GM12892 (cell line): ENCODE measurements around the gene ACACB.
A peak's percentile ranks its signal among the peaks of the same experiment; 100 is the strongest.

ENCODE experiments used
- DNase-seq: peaks from one replicate; pipeline ENCODE4 v3.0.0; 2011; ENCODE audit not compliant: insufficient read length
- FAIRE-seq: peaks from 2 replicates; lab custom pipeline; 2011; peaks lifted over from hg19 to GRCh38; lab: Jason Lieb, UNC
- POLR2A ChIP-seq: IDR thresholded peaks from 2 replicates; pipeline ENCODE4 v1.6.1; 2011; ENCODE audit warnings: low read depth, low read length, control low read depth
- POLR2AphosphoS5 ChIP-seq: IDR thresholded peaks from 2 replicates; pipeline ENCODE4 v1.6.1; 2011; ENCODE audit warnings: low read depth, low read length, control low read depth
- TAF1 ChIP-seq: IDR thresholded peaks from 2 replicates; pipeline ENCODE4 v1.6.1; 2011; ENCODE audit warnings: low read depth, mild to moderate bottlenecking, control low read depth, low read length, borderline replicate concordance

ACACB gene

DNA sequence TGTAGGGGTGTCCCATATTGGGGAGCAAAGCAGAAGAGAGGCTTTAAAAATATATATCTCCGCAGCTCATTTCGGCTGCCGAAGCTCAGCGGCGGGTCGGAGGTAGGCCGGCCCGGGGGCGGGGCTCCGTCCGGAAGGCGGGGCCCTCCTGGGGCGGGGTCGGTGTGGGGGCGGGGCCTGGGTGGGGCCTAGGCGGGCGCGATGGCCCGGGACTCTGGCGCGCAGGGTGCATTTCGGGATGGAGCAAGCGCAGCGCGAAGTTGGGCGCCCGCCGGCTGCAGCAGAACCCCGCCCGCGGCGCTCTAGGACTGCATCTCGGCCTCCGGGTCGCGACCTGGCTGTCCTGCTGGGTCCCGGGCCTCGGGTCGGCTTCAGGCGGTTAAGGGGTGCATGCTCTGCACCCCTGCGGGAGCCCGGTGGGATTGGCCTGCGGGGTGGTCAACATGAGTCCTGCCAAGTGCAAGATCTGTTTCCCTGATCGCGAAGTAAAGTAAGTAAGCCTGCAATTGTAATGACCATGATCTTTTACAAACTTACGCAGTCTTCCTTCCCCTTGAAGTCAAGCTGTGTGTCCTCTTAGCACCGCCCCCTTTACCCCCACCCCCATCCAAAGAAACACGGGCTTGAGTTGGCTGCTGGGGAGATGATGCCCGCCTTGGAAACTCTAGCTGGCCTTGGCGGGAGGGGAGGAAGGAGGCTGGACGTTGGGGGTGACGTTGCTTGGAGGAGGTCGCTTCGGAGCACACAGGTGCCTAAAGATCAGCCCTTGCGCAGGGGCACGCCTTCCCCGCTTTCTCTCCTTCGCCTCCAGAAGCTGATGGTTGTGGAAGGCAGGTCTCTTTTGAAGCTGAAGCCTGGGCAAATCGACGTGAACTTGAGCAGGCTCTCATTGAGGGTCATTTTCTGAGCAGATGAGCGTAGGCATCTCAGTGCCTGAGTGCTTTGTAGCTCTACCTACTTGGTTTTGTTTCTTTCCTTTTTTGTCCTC lies 38.4 kb downstream of the ACACB start:
- no peak for FAIRE-seq
- TF ChIP-seq POLR2A (no peak), POLR2AphosphoS5 (no peak), TAF1 (no peak)
- DNase-seq, result peak; percentile 76

DNA sequence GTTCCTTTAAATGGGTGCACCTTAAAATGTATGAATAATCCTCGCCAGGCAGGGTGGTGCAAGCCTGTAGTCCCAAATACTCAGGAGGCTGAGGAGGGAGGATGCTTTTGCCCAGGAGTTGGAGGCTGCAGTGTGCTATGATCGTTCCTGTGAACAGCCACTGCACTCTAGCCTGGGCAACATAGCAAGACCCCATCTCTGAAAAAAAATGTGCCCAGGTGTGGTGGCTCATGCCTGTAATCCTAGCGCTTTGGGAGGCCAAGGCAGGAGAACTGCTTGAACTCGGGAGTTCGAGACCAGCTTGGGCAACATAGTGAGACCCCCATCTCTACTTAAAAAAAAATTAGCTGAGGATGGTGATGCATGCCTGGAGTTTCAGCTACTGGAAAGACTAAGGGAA lies 39.6 kb downstream of the ACACB start:
- TF ChIP-seq POLR2AphosphoS5 (no peak), POLR2A (no peak), TAF1 (no peak)
- FAIRE-seq, result no peak
- DNase-seq, result no peak

- TF ChIP-seq POLR2AphosphoS5 (no peak), TAF1 (no peak), POLR2A (no peak)
- DNase-seq (no peak), FAIRE-seq (no peak)
These were observed 40.2 kb downstream of the ACACB start for GRCh38 chr12:109156586-109156985.

- TF ChIP-seq POLR2AphosphoS5 (no peak), TAF1 (no peak), POLR2A (no peak)
- FAIRE-seq, result no peak
These were observed 41.6 kb downstream of the ACACB start for GRCh38 chr12:109157986-109158385.

GRCh38 chr12:109160433-109160832 lies 44.0 kb downstream of the ACACB start:
- no peak for FAIRE-seq
- no peak for TF ChIP-seq POLR2AphosphoS5
- no peak for TF ChIP-seq POLR2A
- TF ChIP-seq TAF1, result no peak

More at GRCh38 chr12:109157986-109158385, 41.6 kb downstream of the ACACB start:
- DNase-seq, result no peak

GRCh38 chr12:109160873-109161272 lies 44.5 kb downstream of the ACACB start:
- TF ChIP-seq POLR2AphosphoS5 (no peak), POLR2A (no peak), TAF1 (no peak)
- no peak for FAIRE-seq
- no peak for DNase-seq

More at GRCh38 chr12:109160433-109160832, 44.0 kb downstream of the ACACB start:
- DNase-seq, result no peak

GRCh38 chr12:109162551-109162950 lies 46.2 kb downstream of the ACACB start:
- TF ChIP-seq POLR2AphosphoS5 (no peak), TAF1 (no peak), POLR2A (no peak)
- FAIRE-seq, result no peak
- DNase-seq, result no peak

DNA sequence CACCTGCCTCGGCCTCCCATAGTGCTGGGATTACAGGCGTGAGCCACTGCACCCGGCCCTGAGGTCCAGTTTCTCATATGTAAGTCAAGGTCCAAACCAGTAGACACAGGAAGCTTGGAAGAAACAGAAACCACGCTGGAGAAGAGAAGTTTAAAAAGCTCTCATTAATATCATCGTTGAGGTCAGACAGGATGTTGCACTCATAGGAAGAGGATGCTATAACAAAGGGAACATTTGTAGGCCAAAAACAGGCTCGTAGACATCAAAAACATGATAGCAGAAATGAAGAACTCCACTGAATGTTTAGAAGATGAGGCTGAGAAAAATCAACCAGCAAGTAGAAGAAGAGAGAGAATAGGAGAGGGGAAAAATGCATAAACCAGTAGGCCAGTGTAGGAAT lies 46.8 kb downstream of the ACACB start:
- DNase-seq (no peak), FAIRE-seq (no peak)
- TF ChIP-seq POLR2AphosphoS5 (no peak), POLR2A (no peak), TAF1 (no peak)

GRCh38 chr12:109165599-109165998 lies 49.2 kb downstream of the ACACB start:
- no peak for TF ChIP-seq POLR2A
- no peak for TF ChIP-seq POLR2AphosphoS5
- TF ChIP-seq TAF1, result no peak

DNA sequence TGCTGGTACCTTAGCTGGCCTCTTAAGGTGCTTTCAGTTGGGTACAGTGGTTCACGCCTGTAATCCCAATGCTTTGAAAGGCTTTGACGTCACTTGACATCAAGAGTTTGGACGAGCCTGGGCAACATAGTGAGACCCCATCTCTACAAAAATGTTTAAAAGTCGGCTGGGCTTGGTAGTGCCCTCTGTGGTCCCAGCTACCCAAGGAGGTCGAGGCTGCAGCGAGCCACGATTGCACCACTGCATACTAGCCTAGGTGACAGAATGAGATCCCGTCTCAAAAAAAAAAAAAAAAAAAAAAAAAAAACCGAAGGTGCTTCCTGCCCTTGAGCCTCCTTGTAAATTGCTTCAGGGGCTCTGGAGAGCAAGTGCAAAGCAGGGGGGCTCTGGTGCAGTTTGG lies 50.0 kb downstream of the ACACB start:
- no peak for DNase-seq
- FAIRE-seq, result no peak
- TF ChIP-seq POLR2A (no peak), POLR2AphosphoS5 (no peak), TAF1 (no peak)

More at GRCh38 chr12:109165599-109165998, 49.2 kb downstream of the ACACB start:
- FAIRE-seq, result no peak
- no peak for DNase-seq

DNA sequence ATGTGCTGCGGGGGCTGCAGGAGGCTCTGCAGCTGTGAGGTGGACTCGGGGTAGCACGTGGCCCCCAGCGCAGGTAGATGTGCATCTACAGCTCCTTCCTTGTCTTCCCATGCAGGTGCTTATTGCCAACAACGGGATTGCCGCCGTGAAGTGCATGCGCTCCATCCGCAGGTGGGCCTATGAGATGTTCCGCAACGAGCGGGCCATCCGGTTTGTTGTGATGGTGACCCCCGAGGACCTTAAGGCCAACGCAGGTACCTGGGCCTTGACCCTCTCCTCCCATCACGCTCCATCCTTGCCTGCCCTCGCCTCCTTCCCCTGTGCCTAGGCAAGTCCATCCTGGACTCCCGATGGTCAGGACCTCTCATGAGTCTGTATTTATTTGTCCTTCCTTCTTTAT lies 51.4 kb downstream of the ACACB start:
- DNase-seq, result no peak
- no peak for FAIRE-seq
- TF ChIP-seq POLR2A, result no peak
- TF ChIP-seq POLR2AphosphoS5, result no peak
- TF ChIP-seq TAF1, result no peak
